OCI-LY7 (cell line): ENCODE measurements around the gene SYNPO2L.

Experiments
- CTCF ChIP-seq: fragments of 200-600 bp; sonication (generic); conservative IDR thresholded peaks from 2 replicates; pipeline ENCODE4 v1.5.1; 2014; ENCODE audit warnings: mild to moderate bottlenecking, antibody characterized with exemption, low read length, moderate library complexity, mixed read lengths
- EZH2phosphoT487 ChIP-seq: fragments of 200-600 bp; sonication (generic); IDR thresholded peaks from 2 replicates; pipeline ENCODE4 v1.6.1; 2018; ENCODE audit warnings: low read depth, borderline replicate concordance, mild to moderate bottlenecking, mixed run types, antibody characterized with exemption, low read length, moderate library complexity, mixed read lengths

- no peak for TF ChIP-seq EZH2phosphoT487
- TF ChIP-seq CTCF: no peak
Observed at GRCh38 chr10:73641328-73642060, 14.3 kb downstream of the SYNPO2L start, which contains the start of gene MYOZ1.
